GM19455 (cell line): Measurements from ENCODE around the gene RRM1.
"Not testable (repeated sequence)": the region's sequence is repeated elsewhere in the genome, so short reads cannot be mapped to it uniquely, and the experiment has no call there.

Experiments
- ATAC-seq: cut with Tn5 transposase; IDR thresholded peaks from one replicate; pipeline ENCODE4 v1.9.1; 2021; ENCODE audit not compliant: unreplicated experiment

Gene RRM1

GRCh38 chr11:4134806-4135205 lies 40.2 kb downstream of the RRM1 start:
- no peak for ATAC-seq

GRCh38 chr11:4138497-4138896 lies 43.9 kb downstream of the RRM1 start:
- no peak for ATAC-seq

- no peak for ATAC-seq
Measured at GRCh38 chr11:4140067-4140636, 45.6 kb downstream of the RRM1 start.

GRCh38 chr11:4146070-4146771 lies 51.6 kb downstream of the RRM1 start:
- no peak for ATAC-seq

- ATAC-seq: no peak
Measured at GRCh38 chr11:4146772-4147098, 52.1 kb downstream of the RRM1 start.

- no peak for ATAC-seq
Measured at GRCh38 chr11:4154503-4154902, 59.9 kb downstream of the RRM1 start.

- ATAC-seq: no peak
Measured at GRCh38 chr11:4156571-4156970, 62.0 kb downstream of the RRM1 start.

GRCh38 chr11:4158818-4159217 lies 64.2 kb downstream of the RRM1 start:
- ATAC-seq: not testable (repeated sequence)

- ATAC-seq: no peak
Measured at GRCh38 chr11:4161305-4161704, 66.7 kb downstream of the RRM1 start.

- ATAC-seq: no peak
Measured at GRCh38 chr11:4164884-4165590, 70.4 kb downstream of the RRM1 start.

GRCh38 chr11:4167292-4167691 lies 72.7 kb downstream of the RRM1 start:
- ATAC-seq: no peak

- ATAC-seq: no peak
Measured at GRCh38 chr11:4167758-4168157, 73.2 kb downstream of the RRM1 start.

- ATAC-seq: not testable (repeated sequence)
Measured at GRCh38 chr11:4175620-4176350, 81.2 kb downstream of the RRM1 start.

- ATAC-seq: no peak
Measured at GRCh38 chr11:4178813-4179662, 84.4 kb downstream of the RRM1 start.

GRCh38 chr11:4180441-4181183 lies 86.0 kb downstream of the RRM1 start:
- no peak for ATAC-seq

GRCh38 chr11:4181782-4182721 lies 87.5 kb downstream of the RRM1 start:
- ATAC-seq: no peak

- no peak for ATAC-seq
Measured at GRCh38 chr11:4183410-4184057, 88.9 kb downstream of the RRM1 start.

- ATAC-seq: no peak
Measured at GRCh38 chr11:4184163-4184916, 89.7 kb downstream of the RRM1 start.
